Body of pancreas (tissue), 4 donors: ENCODE data around the gene DOK3.

Experiments
- POLR2A ChIP-seq, 3 donors: fragments of 450-650 bp; IDR thresholded peaks; one replicate each; pipeline ENCODE4 v1.6.1; 2016; ENCODE audit warnings: antibody characterized with exemption in 3 of 3, mild to moderate bottlenecking in 2 of 3
- TF ChIP-seq, protein P1 (sequence below), 7 experiments: fragments of 450-650 bp in 4 of 7; fragments of 200-600 bp in 3 of 7; sonication (generic) in 3 of 7; IDR thresholded peaks; one replicate each; pipeline ENCODE4 v1.5.1; 2016 to 2019; ENCODE audit warnings: antibody characterized with exemption in 7 of 7

DNA sequence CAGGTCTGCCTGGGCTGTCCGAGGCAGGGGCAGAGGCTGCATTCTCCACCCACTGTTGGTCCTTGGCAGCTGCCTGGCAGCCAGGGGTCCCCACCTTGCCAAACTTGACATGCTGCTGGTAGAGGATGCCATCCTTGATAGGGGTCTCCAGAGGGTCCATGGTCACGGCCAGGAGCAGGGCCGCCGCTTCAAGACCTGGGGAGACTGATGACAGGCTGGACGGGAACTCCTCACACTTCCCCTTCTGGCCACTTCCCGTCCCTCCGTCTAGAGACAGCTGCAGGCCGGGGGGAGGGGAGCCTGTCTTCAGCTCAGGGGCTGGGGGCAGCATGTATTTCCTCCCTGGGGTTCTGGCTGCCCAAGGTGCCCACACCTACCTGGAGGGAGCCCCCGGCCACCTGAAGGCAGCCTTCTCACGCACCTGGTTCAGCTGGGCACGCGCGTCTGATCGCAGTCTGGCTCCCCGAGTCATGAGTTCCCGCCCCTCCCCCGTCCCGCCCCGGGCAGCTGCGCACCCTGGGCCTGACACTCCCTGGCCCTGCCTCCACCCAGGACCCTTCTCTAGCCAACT lies at the start of gene DOK3:
- TF ChIP-seq, protein P1, sequence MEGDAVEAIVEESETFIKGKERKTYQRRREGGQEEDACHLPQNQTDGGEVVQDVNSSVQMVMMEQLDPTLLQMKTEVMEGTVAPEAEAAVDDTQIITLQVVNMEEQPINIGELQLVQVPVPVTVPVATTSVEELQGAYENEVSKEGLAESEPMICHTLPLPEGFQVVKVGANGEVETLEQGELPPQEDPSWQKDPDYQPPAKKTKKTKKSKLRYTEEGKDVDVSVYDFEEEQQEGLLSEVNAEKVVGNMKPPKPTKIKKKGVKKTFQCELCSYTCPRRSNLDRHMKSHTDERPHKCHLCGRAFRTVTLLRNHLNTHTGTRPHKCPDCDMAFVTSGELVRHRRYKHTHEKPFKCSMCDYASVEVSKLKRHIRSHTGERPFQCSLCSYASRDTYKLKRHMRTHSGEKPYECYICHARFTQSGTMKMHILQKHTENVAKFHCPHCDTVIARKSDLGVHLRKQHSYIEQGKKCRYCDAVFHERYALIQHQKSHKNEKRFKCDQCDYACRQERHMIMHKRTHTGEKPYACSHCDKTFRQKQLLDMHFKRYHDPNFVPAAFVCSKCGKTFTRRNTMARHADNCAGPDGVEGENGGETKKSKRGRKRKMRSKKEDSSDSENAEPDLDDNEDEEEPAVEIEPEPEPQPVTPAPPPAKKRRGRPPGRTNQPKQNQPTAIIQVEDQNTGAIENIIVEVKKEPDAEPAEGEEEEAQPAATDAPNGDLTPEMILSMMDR (IDR thresholded peaks at IDR 0.05), result no peak
- peak in 1 of 3 donors; percentile 31 for TF ChIP-seq POLR2A (IDR thresholded peaks at IDR 0.05)
